ENCODE measurements around the gene RAB25.

DNA sequence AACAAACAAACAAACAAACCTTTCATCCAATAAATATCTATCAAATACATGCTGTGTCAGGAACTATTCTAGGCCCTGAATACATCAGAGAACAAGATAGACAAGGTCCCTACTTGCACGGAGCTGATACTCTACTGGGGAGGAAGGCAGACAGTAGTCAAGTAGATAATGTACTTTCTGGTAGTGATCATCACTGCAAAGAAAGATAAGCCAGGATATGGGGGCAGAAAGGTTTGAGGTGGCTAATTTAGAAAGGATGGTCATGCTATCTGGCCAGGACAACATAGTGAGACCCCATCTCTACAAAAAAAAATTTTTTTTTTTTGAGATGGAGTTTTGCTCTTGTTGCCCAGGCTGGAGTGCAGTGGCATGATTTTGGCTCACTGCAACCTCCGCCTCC lies 30.6 kb downstream of the RAB25 start:
- TF ChIP-seq, protein P1, sequence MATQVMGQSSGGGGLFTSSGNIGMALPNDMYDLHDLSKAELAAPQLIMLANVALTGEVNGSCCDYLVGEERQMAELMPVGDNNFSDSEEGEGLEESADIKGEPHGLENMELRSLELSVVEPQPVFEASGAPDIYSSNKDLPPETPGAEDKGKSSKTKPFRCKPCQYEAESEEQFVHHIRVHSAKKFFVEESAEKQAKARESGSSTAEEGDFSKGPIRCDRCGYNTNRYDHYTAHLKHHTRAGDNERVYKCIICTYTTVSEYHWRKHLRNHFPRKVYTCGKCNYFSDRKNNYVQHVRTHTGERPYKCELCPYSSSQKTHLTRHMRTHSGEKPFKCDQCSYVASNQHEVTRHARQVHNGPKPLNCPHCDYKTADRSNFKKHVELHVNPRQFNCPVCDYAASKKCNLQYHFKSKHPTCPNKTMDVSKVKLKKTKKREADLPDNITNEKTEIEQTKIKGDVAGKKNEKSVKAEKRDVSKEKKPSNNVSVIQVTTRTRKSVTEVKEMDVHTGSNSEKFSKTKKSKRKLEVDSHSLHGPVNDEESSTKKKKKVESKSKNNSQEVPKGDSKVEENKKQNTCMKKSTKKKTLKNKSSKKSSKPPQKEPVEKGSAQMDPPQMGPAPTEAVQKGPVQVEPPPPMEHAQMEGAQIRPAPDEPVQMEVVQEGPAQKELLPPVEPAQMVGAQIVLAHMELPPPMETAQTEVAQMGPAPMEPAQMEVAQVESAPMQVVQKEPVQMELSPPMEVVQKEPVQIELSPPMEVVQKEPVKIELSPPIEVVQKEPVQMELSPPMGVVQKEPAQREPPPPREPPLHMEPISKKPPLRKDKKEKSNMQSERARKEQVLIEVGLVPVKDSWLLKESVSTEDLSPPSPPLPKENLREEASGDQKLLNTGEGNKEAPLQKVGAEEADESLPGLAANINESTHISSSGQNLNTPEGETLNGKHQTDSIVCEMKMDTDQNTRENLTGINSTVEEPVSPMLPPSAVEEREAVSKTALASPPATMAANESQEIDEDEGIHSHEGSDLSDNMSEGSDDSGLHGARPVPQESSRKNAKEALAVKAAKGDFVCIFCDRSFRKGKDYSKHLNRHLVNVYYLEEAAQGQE (IDR thresholded peaks at IDR 0.05; ENCODE audit: insufficient read depth in 1 of 2, low read depth in 2 of 2, low read length in 1 of 2) = no peak
- TF ChIP-seq, protein P2, sequence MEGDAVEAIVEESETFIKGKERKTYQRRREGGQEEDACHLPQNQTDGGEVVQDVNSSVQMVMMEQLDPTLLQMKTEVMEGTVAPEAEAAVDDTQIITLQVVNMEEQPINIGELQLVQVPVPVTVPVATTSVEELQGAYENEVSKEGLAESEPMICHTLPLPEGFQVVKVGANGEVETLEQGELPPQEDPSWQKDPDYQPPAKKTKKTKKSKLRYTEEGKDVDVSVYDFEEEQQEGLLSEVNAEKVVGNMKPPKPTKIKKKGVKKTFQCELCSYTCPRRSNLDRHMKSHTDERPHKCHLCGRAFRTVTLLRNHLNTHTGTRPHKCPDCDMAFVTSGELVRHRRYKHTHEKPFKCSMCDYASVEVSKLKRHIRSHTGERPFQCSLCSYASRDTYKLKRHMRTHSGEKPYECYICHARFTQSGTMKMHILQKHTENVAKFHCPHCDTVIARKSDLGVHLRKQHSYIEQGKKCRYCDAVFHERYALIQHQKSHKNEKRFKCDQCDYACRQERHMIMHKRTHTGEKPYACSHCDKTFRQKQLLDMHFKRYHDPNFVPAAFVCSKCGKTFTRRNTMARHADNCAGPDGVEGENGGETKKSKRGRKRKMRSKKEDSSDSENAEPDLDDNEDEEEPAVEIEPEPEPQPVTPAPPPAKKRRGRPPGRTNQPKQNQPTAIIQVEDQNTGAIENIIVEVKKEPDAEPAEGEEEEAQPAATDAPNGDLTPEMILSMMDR (IDR thresholded peaks at IDR 0.05) = no peak
